ENCODE measurements around the gene ARL2BP. TPM values are rescaled to one million over a fixed set of nuclear protein-coding genes. Genes with fewer than 3 reads are reported as not detected.

ARL2BP gene
- total and polyA plus RNA-seq, 2 of the 4 experiments (the other 2 are of a cell fraction) = 46.9 to 73.7 TPM

- no peak overlapping the region for H3K27ac ChIP-seq (ENCODE audit: insufficient read depth, low read length)
- intact Hi-C loops (cut with micrococcal nuclease) (no loop called here), in situ Hi-C loops (cut with MboI; ENCODE audit: low sequenced_read_pairs) (no loop called here), dilution Hi-C loops (cut with HindIII; ENCODE audit: low sequenced_read_pairs, unreplicated experiment) (no loop called here)
- TF ChIP-seq USF2 (IDR thresholded peaks at IDR 0.05; ENCODE audit: low read depth, low read length) (no peak), CEBPB (IDR thresholded peaks at IDR 0.05; ENCODE audit: low read depth, low read length) (peak; percentile 88)
- no peak overlapping the region for H4K8ac ChIP-seq (ENCODE audit: low read depth in 2 of 2, low read length in 2 of 2)
- H3K4ac ChIP-seq (ENCODE audit: low read depth, low read length) = no peak overlapping the region
- H3K9ac ChIP-seq (ENCODE audit: low read depth, low read length) = no peak overlapping the region
- no peaks in the 10 kb centered on the region for H3K9me1 ChIP-seq (ENCODE audit: insufficient read depth, low read length)
- BruUV-seq (replicated peaks) = no TSS peak
- no peak overlapping the region for H3K4me3 ChIP-seq (ENCODE audit: insufficient read depth, low read depth, low read length)
- no peaks in the 10 kb centered on the region for H3K9me3 ChIP-seq (ENCODE audit: control insufficient read depth, insufficient read depth, low read length)
- no peak overlapping the region for H2BK5ac ChIP-seq (ENCODE audit: low read depth, low read length, poor library complexity, severe bottlenecking)
- H3K56ac ChIP-seq (ENCODE audit: extremely low read depth, insufficient read depth, low read length) = no peak overlapping the region
- DNase-seq (no peak), ATAC-seq (ENCODE audit: low read depth) (no peak)
- no peak overlapping the region for H2AK5ac ChIP-seq (ENCODE audit: low read depth, low read length)
- H4K91ac ChIP-seq (ENCODE audit: insufficient read depth, low read depth, low read length) = no peak overlapping the region
- no peak overlapping the region for H2AK9ac ChIP-seq (replicated peaks; ENCODE audit: low read depth, low read length, poor library complexity)
- H4K5ac ChIP-seq (ENCODE audit: low read depth, low read length) = no peak overlapping the region
- CTCF ChIA-PET = no interaction called here
- POLR2A ChIA-PET (ENCODE audit: unreplicated experiment) = no interaction called here
- H3K36me3 ChIP-seq (ENCODE audit: control insufficient read depth, insufficient read depth, low read length) = peaks cover 42% of the 10 kb centered on the region
- no peak overlapping the region for H2AFZ ChIP-seq (replicated peaks; ENCODE audit: low read length, poor library complexity)
- H3K23ac ChIP-seq (ENCODE audit: low read depth, low read length) = no peak overlapping the region
- no peak overlapping the region for H3K18ac ChIP-seq (ENCODE audit: low read depth, low read length)
- WGBS, 2 experiments (ENCODE audit: extremely low coverage in 2 of 2, insufficient read length in 1 of 2) = no CpG with 5 or more reads among the region's 1 CpG
- no peak overlapping the region for H3K14ac ChIP-seq (replicated peaks; ENCODE audit: low read depth, low read length)
- no peak overlapping the region for H2BK15ac ChIP-seq (ENCODE audit: low read depth, low read length)
- H3K79me1 ChIP-seq (ENCODE audit: low read depth in 1 of 2, low read length in 2 of 2) = peaks cover 0 to 3% of the 10 kb centered on the region in 2 experiments; a peak in 1 of 4 replicates
- H3K4me2 ChIP-seq (ENCODE audit: low read depth, low read length) = no peak overlapping the region
- no peaks in the 10 kb centered on the region for H3K4me1 ChIP-seq (ENCODE audit: control insufficient read depth, insufficient read depth, low read length)
- H3K27me3 ChIP-seq (ENCODE audit: control insufficient read depth, insufficient read depth, low read length) = no peaks in the 10 kb centered on the region
- H2BK120ac ChIP-seq (ENCODE audit: low read depth, low read length) = no peak overlapping the region
- H4K20me1 ChIP-seq (ENCODE audit: insufficient read depth, low read length) = no peaks in the 10 kb centered on the region; the same call in 1 of the 2 replicates
- H2BK20ac ChIP-seq (ENCODE audit: low read depth, low read length) = no peak overlapping the region
Observed at GRCh38 chr16:57253466-57253865, 8.4 kb downstream of the ARL2BP start.
